Measurements from ENCODE around the gene LTBP2. TPM values are rescaled to one million over a fixed set of nuclear protein-coding genes. Genes with fewer than 3 reads are reported as not detected.

LTBP2 gene
- total RNA-seq, 1 donor from 2014 or later = 14.4 TPM

DNA sequence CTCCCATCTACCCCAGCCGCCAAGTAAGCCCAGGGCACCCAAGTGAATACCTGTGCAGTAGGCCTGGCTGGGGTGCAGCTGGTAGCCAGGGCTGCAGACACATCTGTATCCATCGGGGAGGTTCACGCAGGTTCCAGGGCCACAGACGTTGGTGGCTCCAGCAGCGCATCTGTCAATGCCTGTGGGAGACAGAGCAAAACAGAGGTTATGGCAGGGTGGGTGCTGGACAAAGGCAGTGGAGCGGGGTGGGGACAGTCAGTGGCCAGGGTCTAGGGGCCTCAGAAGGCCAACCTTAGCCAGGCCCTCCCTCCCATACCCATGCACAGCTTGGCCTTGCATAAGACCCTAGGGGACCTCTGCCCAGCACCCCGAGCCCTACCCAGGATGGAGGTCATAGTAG lies 89.3 kb downstream of the LTBP2 start:
- no peak for ATAC-seq

DNA sequence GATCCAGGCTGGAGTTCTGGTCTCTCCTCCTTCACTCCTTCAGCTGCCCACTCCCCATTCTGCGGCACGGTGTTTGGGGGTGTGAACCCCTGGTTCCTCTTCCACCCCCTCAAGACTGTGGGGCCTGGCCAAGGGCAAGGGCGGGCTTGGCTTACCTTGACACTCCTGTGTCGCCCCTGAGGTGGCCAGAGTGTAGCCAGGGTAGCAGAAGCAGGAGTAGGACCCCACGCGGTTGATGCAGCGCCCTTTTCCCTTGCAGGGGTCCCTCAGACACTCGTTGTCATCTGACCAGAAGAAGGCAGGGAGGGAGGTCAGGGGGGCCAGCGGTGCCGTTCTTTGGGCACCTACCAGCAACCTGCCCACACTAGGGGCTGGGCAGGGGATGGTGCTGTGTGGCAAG lies 90.3 kb downstream of the LTBP2 start:
- no peak for ATAC-seq

DNA sequence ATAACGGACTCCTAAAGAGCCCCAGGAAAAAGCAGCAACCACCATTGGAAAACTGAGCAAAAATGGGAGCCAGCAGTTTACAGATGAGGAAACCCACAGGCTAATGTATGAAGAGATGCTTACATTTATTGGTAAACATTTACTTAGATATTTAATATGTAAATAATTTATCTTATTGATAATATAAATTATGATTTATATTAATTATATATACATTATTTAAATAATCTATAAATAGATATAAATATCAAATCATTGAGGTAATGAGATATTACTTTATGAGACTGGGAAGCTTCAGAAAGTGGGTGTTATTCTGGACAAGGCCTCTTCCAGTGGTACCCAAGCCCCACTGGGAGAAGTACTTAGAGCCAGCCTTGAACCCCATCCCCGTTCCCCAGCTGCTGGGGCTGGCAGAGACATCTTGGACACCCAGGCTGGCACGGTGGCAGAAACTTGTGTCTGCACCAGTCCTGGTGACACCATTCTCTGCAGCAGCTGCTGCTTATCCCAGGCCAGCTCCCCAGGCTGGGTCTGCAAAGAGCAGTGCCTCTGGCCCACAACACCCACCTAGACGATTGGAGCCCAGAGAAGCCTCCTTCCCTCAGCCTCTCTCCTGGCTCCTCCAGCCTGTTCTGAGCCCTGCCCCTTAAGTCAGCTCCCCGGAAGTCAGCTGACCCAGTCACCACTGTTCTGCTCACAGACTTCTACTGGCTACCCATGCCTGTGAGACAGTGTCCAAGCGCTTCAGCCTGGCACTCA lies 92.5 kb downstream of the LTBP2 start:
- no peak for ATAC-seq

DNA sequence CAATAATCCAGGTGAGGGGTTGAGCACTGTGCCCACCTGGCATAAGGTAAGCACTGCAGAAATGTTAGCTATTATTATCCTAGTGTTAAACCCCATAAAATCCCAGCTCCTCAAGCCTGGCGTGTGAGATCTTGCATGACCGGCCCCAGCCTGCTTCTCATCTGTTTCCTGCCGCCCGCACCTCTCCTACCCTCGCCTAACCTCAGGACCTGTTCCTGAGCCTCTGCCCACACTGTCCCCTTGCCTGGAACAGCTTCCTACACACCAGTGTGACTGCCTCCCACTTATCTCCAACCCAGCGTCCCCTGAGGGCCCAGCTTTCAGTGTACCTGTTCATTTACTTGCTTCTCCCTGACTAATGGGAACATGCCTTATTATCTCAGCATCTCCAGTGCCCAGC lies 93.8 kb downstream of the LTBP2 start:
- ATAC-seq = peak; percentile 57

DNA sequence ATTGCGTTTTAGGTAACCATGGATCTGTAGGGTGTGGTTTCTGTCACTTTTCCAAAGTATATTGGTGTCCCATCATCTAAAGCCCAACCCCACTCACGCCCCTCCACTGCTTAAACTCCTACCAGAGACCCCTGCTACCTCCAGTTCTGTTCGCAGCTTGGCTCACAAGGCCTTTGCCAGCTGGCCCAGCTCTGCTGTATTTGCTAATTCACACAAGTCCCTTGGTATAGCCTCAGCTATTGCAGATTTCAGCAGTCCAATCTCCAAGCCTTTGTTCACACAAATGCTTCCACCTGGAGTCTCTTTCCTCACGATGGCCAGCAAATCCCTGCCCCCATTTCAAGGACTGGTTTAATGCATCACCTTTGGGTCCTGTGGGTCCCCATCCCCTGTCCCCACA lies 94.3 kb downstream of the LTBP2 start:
- ATAC-seq = no peak

DNA sequence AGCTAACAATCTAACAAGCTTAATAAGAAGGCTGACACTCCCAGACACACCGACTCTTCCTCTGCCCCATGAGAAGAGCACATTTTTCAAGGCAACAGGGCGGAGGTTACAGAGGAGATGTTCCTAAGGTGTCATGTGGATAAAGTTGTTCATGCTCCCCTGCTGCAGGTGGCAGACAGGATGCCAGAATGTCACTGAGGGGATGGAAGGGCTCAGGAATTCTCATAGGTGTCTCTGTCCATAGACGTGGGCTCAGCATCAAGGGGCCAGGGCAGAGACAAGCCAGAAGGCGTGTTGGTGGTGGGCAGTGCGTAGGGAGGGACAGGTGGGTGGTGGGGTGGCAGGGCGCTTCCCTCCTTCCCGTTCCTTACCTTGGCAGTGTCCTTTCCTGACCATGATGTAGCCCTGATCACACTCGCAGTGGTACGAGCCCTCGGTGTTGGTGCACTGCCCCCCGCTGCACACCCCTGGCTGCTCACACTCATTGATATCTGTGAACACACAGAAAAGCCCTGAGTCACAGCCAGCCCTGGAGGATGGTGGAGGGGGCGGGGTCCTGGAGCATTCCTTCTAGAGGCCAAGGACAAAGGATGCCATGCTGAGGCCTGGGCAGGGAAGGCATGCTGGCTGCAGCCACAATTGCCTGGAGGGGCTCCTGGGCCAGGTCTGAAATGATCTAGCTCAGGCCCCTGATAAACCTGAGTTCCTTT lies 95.4 kb downstream of the LTBP2 start:
- ATAC-seq = no peak

DNA sequence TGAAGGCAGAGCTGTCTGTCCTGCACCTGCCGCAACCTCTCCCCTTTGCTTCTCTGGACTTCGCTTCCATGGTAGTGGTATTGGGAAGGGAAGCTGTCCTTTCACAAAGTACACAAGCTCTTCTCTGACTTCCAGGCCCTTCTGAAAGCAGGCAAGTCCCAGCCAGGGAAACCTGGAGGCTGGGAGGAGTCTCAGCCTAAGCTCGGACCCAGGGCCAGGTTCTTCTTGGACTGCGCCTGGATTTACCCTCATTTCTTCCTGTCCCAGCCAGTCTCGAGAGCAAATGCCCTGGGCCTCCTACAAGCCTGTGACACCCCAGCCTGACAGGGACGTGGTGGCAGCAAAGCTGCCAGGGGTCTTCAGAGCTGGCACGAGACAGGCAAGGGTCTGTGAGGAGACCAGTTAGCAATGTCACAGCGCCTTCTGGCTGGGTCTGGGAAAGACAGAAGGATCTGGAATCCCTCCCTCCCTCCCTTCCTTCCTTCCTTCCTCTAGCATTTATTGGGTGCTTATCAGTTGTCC lies 96.1 kb downstream of the LTBP2 start:
- ATAC-seq = no peak

DNA sequence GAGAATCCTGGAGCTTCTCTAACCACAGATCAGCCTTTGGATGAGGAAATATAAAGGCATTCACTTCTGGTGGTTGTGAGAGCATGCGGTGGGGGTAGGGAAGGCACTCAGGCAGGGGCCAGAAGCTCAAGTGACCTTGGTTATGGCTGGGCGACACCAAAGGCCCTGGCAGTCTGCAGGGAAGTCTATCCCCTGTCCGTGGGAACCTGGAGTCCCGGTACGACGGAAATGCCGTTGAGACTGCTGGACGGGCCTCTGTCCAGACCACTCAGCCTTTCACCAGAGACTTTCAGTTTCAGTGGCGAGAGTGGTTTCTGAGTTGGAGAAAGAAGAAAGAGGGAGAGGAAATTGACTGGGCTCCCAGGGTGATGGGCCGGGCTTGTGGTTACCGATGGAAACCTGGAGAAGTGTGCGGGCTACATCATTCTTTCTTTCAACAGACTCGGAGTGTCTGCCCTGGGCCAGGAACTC lies 97.5 kb downstream of the LTBP2 start:
- ATAC-seq = no peak

DNA sequence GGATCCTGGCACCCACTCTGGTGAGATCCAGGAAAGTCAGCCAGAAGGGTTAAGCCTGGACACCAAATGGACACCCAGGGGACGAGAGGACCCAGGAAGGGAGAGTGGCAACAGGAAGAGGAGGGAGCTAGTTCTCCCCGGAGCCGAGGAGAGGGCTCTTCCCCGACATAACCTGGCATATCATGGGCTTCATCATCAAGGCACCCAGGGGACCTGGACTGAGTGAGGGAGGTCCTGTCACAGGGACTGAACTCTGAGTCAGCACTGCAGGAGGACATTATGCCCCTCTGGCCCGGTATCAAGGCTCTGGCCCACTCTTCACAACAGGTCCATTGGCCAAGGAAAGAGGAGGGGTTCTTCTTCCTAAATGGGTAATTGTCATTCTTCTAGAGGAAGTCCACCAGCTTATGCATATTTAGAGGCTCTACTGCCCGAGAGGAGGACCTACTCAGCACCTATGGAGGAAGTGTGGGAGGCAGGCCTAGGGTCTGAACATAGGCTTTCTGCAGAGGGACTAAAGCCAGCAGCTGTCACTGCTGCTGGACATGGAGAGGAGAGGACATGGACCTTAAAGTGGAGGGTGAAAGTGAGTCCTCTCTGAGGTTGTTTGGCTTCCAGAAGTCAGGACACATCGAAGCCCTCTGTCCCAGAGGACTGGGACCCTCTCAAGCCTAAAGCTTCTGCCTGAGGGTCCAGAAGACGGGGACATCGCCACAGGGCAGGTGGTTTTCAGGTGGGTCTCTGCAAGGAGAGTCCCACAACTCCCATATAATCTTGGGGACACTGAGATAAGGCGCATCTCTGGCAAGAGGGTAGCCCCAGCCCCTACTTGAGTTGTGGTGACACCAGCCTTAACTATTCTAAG lies 99.8 kb downstream of the LTBP2 start:
- no peak for ATAC-seq

DNA sequence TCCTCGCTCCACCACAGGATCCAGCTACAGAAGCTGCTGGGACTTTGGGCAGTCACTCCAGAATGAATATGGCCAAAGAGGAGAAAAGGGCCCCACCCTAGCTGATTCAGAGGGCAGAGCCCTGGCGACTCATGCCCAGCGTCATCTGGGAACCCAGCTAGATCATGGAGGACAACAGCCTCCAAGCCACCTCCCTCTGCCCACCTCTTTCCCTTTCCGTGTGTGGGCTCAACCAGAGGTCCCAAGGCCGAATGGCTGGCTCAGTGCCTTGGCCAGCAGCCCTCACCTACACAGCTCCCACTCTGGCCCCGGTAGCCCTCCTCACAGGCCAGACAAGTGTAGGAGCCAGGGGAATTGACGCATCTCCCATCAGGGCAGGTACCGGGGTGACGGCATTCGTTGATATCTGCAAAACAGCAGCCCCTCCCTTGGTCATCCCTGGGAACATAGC lies 101.1 kb downstream of the LTBP2 start:
- ATAC-seq = peak; percentile 63

DNA sequence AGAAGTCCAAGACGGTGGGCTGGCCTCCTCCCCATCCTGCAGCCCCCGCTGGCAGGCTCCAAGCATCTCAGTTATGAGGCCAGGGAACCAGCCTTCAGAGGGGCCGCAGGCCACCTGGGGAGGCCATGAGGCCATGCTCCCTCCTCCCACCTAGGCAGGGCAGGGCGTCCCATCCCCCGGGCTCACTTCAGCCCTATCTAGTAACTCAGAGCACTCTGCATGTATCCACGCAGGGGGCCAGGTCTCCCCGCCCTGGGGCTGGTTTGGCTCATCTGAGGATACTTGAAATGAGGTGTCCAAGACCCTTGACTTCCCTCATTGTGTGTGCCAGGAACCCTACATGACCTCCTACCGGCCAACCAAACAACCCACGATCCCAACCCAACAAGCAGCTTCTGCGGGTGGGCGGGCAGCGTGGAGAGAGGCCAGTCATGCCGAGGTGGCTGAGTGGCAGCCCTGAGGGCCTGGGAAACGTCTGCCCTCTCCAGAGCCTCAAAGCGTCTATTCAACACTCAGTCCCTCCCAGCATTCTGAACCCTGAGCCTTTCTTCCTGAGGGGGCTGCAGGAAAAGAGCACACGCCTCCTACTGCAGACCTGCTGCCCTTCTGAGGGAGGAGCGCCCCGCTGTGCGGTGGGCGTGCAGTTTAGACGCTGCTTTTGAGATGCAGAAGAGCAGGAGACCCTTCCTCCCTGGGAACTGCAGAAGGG lies 101.7 kb downstream of the LTBP2 start:
- no peak for ATAC-seq

DNA sequence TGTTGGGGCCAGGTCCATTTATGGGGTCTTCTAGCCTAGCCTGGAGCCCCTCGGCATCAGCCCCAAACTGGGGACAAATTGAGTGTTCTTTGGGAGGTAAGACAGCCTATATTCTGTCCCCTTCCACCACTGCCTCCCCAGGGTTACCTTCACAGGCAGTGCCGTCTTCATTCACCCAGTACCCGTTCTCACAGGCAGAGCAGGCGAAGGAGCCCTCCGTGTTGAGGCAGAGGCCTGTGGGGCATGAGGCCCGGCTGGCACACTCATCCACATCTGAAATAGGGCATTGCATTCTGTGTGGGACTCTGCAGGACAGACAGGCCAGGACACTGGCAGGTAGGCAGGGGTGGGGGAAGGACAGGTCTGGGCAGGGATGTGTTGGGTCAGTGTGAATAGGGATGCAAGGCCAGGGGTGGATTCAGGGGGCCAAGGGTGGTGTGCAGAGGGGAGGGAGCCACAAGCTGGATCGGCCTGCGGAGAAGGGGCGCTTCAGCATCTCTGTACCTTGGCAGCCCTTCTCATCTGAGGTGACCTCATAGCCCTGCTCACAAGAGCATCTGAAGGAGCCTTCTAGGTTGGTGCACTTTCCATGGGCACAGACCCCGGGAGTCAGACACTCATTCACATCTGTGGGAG lies 102.3 kb downstream of the LTBP2 start:
- no peak for ATAC-seq

DNA sequence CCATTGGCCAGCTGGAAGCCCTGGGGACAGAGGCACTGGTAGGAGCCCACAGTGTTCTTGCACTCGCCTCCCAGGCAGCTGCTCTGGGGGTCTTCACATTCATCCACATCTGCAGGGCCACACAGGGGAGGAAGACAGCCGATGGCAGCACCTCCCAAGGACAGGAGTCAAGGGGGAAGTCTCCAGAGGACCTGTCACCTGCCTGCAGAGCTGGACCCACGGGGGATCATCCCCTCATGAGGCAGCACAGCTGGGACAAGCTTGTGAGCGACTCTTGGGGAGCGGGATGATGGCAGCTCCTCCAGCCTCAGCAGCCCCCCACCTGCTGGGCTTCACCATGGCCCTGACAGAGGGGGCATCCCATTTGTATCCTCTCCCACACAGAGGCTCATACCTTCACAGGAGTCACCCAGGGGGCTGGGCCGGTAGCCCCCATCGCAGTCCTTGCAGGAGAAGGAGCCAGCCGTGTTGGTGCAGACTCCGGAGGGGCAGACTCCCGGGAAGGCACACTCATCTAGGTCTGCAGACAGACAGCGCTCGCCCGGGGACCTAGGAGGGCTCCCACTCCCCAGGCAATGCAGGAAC lies 103.1 kb downstream of the LTBP2 start:
- ATAC-seq = no peak

DNA sequence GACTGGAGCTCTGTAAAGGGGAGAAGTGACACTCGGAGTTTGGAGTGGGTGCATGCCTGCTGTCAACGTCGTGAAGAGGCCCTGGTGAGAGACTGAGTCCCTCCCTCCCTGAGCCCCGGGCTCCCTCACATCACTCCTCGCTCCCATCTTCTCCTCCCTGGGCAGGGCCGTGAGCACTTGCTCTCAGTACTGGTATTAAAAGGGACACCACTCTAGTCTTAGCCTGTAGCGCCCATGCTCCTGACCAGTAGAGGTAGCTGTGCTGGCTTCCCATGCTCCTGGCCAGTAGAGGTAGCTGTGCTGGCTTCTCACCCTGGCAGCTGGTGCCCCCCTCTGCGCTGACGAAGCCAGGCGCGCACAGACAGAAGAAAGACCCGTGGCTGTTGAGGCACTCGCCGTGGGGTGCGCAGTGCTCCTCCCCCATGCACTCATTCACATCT lies 103.7 kb downstream of the LTBP2 start:
- no peak for ATAC-seq

DNA sequence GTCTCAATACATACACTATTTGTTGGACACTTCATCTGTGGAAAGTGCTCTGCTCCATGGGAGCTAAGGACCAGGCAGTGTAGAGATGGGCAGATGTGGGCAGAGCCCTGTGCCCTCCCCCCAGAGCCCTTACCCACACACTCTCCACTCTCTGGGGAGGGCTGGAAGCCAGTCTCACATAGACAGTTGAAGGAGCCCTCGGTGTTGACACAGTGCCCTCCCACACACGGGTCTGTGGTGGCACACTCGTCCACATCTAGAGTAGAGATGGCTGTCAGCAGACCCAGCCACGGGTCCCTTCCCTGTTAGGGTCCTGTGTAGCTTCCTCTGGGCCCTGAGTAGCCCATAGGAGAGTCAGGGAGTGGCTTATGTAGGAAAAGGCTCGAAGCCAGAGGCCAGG lies 104.2 kb downstream of the LTBP2 start:
- no peak for ATAC-seq

DNA sequence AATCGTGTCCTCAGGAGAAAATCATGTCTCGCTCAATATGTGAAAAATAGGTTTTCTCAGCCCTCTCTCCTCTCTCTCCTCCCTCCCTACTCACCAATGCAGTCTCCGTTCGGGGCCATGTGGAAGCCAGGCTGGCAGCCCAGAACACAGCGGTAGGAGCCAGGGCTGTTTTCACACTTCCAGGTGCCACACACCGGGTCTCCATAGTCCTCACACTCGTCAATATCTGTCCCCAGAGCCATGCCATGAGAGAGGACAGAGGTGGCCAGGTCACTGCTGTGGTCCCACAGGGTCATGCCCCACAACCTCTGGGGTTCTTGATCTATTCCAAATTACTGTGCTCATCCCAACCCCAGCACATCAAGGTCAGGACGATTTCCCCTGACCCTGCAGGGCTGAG lies 105.0 kb downstream of the LTBP2 start:
- no peak for ATAC-seq

DNA sequence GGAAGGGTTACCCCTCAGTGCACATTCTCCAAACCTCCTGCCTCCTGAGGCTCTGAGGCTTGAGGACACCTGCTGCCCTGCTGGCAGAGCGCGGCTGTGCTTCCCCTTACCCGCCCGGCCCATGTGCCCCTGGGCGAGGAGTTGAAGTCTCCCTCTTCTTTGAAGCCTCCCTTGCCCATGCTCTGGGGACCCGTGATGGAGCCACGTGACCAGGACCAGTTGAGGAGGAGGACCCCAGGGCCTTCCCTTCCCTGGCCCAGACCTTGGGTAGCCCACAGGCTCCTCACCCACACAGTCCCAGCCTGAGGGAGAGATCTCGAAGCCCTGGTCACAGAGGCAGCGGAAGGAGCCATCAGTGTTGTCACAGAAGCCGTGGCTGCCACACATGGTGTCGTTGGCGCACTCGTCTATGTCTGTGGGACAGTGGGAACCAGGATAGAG lies 105.6 kb downstream of the LTBP2 start:
- no peak for ATAC-seq

DNA sequence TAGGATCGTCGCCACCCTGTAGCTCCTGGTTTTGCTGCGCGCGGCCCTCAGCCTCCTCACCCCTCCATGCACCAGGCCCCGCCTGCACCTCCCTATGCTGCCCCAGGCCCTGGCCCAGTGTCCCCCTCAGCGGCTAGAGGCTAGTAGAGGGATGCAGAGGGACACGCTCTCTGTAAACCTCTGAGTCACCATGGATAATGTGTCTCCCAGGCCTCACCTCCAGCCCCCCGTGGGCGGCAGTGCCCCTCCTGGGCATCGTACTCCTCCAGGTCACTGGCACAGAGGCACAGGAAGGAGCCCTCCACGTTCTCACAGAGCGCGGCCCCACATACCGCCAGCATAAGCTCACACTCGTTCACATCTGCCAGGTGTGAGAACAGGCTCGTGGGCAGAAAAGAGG lies 106.2 kb downstream of the LTBP2 start:
- ATAC-seq = no peak

DNA sequence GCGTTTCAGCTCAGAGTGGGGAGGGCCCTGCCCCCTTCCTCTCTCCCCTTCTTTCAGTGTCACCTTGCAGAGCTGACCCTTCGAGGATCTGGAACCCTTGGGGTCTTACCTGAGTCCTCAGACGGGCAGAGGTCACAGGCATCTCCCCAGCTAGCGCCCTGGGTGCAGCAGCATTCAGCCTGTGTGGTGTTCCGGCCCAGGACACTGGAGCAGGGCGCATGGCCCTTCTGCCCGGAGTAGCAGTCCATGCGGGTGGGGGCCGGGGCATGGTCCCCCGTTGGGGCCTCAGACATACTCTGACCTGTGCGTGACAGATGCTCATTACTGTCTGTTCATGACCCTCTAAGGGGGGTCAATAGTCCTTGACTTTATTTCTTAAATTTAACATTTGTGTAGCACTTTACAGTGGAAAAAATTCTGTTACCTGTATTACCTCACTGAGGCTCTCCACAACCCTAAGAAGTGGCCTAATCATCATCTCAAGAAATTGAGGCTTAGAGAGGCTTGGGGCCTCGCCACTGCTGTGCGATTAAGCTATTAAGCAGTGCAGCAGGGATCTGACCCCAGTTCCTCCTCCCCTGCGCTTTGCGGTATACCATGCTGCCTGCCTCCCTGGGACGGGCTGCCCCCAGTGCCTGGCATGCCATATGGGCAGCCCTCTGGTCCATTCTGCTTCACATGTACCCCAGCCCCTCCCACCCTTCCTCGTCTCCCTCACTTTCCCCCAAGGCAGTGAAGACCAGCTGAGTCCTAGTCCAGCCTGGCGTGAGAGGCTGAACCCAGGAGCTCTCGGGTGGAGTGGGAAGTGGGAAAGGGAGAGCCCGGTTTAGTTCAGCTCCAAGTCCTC lies 106.9 kb downstream of the LTBP2 start:
- ATAC-seq = no peak

DNA sequence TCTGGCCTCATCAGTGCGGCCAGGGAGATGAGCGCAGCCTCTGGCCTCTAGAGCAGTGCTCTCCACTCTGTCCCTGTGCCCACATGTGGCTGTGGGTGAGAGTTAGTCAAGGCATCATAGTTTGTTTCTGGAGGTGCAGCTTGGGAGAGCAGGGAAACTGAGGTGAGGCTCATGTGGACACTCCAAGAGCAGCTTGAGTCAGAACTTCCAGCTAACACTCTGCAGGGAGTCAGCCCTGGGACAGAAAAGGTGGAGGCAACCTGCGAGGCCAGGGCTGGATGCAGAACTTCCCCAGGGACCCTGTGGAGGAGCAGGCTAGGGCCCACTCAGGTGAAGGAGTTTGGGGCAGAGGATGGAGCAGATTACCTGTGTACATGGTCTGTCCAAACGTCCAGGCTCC lies 107.6 kb downstream of the LTBP2 start:
- no peak for ATAC-seq

All from esophagus mucosa (tissue), 1 donor.